GM19193 (cell line): ENCODE results near the gene RASA3.

ENCODE experiments used
- POLR2A ChIP-seq: IDR thresholded peaks from 4 replicates; pipeline ENCODE4 v1.6.1; 2011; ENCODE audit not compliant: insufficient read depth, insufficient read length; ENCODE audit errors: extremely low read depth

RASA3 gene

GRCh38 chr13:113996081-113996911 lies 136.1 kb downstream of the RASA3 start:
- TF ChIP-seq POLR2A: no peak

- TF ChIP-seq POLR2A: no peak
These were observed 137.3 kb downstream of the RASA3 start for GRCh38 chr13:113995051-113995601.

DNA sequence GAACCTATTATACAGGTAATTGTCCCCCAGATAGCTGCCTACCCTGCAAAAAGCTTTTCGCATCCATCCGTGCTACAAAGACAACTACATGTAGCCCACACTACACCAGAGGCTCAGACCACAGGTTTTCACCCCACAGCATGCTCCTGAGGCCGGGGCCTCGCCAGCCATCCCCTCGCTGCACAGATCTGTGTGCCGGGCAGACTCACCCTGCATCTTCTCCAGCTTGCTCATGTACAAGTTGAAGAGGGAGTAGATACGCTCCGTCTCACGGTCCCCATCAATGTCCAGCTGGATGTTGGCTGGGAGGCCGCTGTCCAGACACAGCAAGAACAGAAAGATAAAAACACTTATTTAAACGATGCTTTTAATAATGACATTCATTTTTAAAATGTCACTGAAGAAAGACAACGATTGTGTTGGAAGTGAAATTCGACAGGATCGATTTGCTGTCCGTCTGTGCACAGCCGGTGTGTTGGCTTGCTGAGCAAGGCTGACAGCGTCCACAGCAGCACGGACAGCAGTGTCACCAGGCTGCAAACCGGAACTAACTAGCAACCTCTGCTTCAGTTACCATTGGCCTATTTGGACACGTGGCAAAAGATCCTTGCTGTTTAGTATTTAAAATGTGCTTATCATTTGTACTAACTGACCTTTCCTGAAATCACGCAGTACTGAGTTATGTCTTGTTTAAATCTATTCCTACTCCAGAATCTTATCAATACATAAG lies 140.0 kb downstream of the RASA3 start:
- TF ChIP-seq POLR2A: no peak

DNA sequence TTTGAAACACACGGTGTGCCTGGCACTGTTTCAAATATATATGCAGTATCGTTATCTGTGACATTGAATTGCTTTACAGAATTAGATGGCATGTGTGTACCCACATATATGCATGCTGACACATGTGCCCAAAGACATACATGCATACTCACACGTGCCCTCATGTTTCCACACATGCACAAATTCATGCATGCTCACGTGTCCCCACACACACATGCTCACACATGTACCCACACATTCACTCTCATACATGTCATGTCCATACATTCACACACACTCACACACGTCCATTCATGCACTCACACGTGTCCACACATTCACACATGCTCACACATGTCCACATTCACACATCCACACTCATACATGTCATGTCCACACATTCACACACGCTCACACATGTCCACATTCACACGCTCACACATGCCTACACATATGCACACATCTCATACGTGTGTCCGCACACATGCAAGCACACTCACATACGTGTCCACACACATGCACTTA lies 140.7 kb downstream of the RASA3 start:
- TF ChIP-seq POLR2A: no peak

- no peak for TF ChIP-seq POLR2A
These were observed 141.2 kb downstream of the RASA3 start for GRCh38 chr13:113991191-113991669.

- no peak for TF ChIP-seq POLR2A
These were observed 142.0 kb downstream of the RASA3 start for GRCh38 chr13:113990321-113990837.

DNA sequence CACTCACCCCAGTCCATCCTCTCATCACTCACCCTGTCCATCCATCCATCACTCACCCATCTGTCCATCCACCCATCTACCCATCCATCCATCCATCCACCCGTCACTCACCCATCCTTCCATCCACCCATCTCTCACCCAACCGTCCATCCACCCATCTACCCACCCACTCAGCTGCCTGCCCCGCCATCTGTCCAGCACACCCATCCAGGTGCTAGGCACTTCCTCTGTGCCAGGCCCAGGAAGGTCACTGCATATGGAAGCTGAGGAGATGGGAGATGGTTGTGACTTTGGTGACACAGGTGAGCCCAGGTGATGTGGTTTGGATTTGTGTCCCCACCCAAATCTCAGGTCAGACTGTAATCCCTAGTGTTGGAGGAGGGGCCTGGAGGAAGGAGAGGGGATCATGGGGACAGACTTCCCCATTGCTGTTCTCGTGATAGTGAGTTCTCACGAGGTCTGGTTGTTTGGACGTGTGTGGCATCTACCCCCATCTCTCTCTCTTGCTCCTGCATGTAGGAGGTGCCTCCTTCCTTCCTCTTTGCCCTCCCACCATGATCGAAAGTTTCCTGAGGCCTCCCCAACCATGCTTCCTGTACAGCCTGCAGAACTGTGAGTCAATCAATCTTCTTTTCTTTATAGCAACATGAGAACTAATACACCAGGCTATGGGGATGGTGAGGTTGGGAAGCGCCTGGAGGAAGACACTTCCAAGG lies 142.7 kb downstream of the RASA3 start:
- no peak for TF ChIP-seq POLR2A

GRCh38 chr13:113982296-113982661 lies 150.1 kb downstream of the RASA3 start:
- TF ChIP-seq POLR2A: no peak

DNA sequence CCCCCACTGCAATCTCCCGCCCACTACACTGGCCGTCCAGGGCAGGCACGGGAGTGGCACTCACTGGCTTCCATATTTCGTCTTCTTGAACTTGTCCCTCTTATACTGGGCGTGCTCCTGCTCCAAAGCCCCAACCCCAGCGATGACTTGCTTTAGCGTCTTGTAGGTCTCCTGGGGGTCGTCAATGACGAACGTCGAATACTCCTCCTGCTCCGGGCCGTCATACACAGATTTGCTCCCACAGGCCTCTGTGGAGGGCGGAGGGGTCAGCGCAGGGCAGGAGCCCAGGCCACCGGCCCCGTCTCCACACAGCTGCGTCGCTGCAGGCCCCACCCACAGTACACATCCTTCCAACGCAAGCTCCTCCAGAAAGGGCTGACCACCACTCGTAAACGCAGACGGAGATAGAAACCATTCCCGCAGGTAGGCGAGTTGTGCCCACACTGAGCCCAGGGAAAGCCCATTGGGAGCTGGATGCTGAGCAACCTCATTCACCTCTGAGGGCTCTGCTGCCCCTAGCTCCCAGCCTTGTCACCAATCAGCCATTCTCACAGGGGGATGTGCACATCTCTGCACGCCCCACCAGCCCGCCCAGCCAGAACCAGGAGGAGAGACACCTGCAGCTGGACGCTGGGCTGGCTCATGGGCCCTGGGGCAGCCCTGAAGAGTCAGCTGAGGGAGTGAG lies 150.7 kb downstream of the RASA3 start:
- TF ChIP-seq POLR2A: no peak

GRCh38 chr13:113981194-113981605 lies 151.2 kb downstream of the RASA3 start:
- TF ChIP-seq POLR2A: no peak

DNA sequence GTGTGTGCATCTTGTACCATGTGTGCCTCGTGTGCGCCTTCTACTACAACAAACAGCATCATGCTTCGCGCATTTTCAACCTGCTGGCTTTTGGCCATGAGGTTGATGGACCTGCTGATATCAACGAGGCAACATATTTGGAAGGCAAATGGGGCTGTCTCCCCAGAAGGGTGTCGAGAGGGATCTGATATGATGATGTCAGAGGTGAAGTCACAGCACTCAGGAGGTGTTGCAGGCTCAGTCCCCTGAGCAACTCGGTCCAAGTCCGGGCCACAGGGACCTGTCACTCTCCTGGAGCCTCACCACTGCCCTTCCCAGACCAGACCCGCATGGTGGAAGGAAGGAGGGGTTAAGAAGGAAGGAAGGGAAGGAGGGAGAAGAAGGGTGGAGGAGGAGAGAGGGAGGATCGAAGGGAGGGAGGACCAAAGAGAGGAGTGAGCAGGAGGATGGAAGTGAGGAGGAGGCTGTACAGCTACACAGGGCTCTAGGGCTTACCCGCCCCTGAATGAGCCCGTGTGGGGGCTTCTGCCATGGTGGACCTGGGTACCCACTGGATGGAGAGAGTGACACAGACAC lies 151.8 kb downstream of the RASA3 start:
- TF ChIP-seq POLR2A: no peak

DNA sequence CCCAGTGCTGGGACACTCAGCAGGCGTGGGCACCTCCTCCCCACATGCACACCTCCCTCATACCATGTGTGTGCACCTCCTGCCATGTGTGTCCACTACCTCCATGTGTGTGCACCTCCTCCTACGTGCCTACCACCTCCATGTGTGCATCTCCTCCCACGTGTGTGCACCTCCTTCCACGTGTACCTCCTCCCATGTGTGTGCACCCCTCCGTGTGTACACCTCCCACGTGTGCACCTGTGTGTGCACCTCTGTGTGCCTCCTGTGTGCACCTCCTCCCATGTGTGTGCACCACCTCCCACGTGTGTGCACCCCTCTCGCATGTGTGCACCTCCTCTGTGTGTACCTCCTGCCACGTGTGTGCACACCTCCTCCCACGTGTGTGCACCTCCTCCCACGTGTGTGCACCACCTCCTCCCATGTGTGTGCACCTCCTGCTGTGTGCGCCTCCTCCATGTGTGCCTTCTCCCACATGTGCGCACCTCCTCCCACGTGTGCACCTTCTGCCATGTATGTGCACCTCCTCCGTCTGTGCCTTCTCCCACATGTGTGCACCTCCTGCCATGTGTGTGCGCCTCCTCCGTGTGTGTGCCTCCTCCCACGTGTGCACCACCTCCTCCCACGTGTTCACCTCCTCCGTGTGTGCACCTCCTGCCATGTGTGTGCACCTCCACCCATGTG lies 152.5 kb downstream of the RASA3 start:
- TF ChIP-seq POLR2A: no peak

DNA sequence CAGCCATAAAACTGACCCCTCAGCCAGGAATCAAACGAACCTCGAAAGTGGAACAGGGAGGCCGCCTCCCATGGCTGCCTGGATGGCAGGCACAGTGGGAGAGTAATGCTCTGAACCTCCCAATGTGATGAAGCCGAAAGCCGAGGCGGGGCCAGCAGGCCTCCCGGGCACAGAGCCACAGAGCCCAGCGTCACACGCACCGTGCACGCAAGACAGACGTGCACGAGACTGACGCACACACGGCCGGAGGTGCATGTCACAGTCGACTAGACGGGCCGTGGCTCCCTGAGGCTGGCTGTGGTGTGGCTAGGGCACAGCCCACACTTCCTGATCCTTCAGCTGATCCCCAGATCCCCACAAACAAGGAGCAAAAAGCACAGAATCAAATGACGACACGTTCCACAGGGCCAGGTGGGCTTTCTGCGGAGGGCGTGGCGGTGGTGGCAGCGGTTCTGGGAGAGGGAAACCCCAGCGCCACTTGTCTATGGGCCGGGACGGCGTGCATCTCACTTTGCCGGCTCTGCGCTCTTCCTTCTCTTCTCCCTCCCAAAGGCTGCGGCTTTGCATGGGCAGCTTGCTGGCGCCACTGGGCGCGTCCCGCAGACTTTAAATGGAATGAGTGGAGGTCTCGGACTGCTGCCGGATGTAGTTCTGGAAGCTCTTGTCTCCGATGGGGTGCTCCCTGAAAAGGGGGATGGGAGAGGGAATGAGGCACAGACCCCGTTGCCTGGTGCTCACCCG lies 153.5 kb downstream of the RASA3 start:
- no peak for TF ChIP-seq POLR2A

DNA sequence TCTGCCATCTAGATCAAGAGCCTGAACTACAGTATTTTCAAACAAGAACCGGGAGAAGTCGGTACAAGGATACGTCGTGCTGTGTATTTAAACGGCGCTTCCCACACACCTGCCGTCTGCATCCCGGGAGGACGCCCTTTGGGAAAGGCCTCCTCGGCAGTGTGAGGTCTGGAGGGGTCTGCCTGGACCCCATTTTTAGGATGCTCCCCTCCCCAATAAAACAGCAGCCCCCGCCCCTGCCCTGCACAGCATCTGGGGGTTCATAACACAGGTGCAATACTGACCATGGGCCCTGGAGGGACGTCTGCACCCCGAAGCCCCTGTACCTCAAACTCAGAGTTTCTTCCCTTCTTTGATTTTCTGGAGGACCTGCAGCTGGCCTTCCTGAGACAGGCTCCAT lies 154.4 kb downstream of the RASA3 start:
- no peak for TF ChIP-seq POLR2A
